Left colon (tissue), 2 donors: Measurements from ENCODE around the gene ZNF414. TPM values are rescaled to one million over a fixed set of nuclear protein-coding genes. Genes with fewer than 3 reads are reported as not detected.

Source experiments
- ATAC-seq: fragments of 200-7000 bp; cut with Tn5 transposase; one replicate; pipeline ENCODE4 v1.9.1; 2020; ENCODE audit warnings: mild to moderate bottlenecking, moderate library complexity
- DNase-seq, 2 donors: peaks; one replicate each; pipeline ENCODE4 v3.0.0-alpha.2; 2020
- intact Hi-C, 2 donors: fragments of 100-400 bp; cut with DNase I in 1 of 2; cut with micrococcal nuclease in 1 of 2; formaldehyde crosslinking; loops; one replicate each; pipeline versions ENCODE4 v1.11.2 to v1.14.0; 2022; cut with DNase I, micrococcal nuclease
- total RNA-seq, 2 donors: library from RNA; stranded (reverse); fragmentation: NEBNext Ultra II Directional; extraction: Animal tissue kit (Norgen Biotek cat#: 25700); gene quantifications; one replicate each; pipeline ENCODE4 v1.2.1, GENCODE V29; 2021
- donor health status: DM: no; HTN: no; CAD: no.
- donor health status: DM: yes; HTN: yes; CAD: no.

The ZNF414 gene
- total RNA-seq, 2 donors from 2014 or later = 22.1 to 22.4 TPM

- ATAC-seq (no peak), DNase-seq (no peak)
- intact Hi-C loops = no loop called here
Measured at GRCh38 chr19:8478598-8478997, 35.4 kb downstream of the ZNF414 start.

GRCh38 chr19:8477889-8478288 lies 36.1 kb downstream of the ZNF414 start:
- intact Hi-C loops = no loop called here
- no peak for DNase-seq
- ATAC-seq = no peak

- no peak for DNase-seq
- no peak for ATAC-seq
- intact Hi-C loops = no loop called here
Measured at GRCh38 chr19:8476524-8476923, 37.4 kb downstream of the ZNF414 start.

- DNase-seq (no peak), ATAC-seq (no peak)
- intact Hi-C loops = no loop called here
Measured at GRCh38 chr19:8475005-8475404, 39.0 kb downstream of the ZNF414 start.

GRCh38 chr19:8473648-8474476 lies 40.1 kb downstream of the ZNF414 start:
- intact Hi-C loops = no loop called here
- ATAC-seq = no peak
- no peak for DNase-seq

GRCh38 chr19:8469613-8470368 lies 44.2 kb downstream of the ZNF414 start:
- ATAC-seq (no peak), DNase-seq (no peak)
- intact Hi-C loops = no loop called here

GRCh38 chr19:8468761-8469373 lies 45.1 kb downstream of the ZNF414 start:
- intact Hi-C loops = no loop called here
- no peak for DNase-seq
- ATAC-seq = no peak

- DNase-seq (no peak), ATAC-seq (no peak)
- intact Hi-C loops = no loop called here
Measured at GRCh38 chr19:8468124-8468523, 45.8 kb downstream of the ZNF414 start.

- ATAC-seq = no peak
- no peak for DNase-seq
- intact Hi-C loops = no loop called here
Measured at GRCh38 chr19:8466018-8466417, 47.9 kb downstream of the ZNF414 start.

- no peak for DNase-seq
- intact Hi-C loops = no loop called here
- no peak for ATAC-seq
Measured at GRCh38 chr19:8463365-8463764, 50.6 kb downstream of the ZNF414 start.

GRCh38 chr19:8462571-8462970 lies 51.4 kb downstream of the ZNF414 start:
- no peak for ATAC-seq

GRCh38 chr19:8461891-8462290 lies 52.1 kb downstream of the ZNF414 start:
- DNase-seq = no peak
- intact Hi-C loops = no loop called here
- ATAC-seq = no peak

More at GRCh38 chr19:8462571-8462970, 51.4 kb downstream of the ZNF414 start:
- intact Hi-C loops = no loop called here
- DNase-seq = no peak

- intact Hi-C loops = no loop called here
- ATAC-seq (no peak), DNase-seq (no peak)
Measured at GRCh38 chr19:8461376-8461775, 52.6 kb downstream of the ZNF414 start.

- ATAC-seq (no peak), DNase-seq (no peak)
- intact Hi-C loops = no loop called here
Measured at GRCh38 chr19:8460516-8461298, 53.3 kb downstream of the ZNF414 start.

Other genes with a start within 250 kb of the ZNF414 start
- gene CD320, start 205.8 kb downstream of the ZNF414 start, total RNA-seq = 10 to 100 TPM; 46.0 to 46.2 TPM
- 10 to 100 TPM; 49.3 to 59.6 TPM for gene NDUFA7, start 192.8 kb downstream of the ZNF414 start, total RNA-seq
- 1,000 to 10,000 TPM; 1,489 to 1,517 TPM for gene RPS28, start 192.7 kb downstream of the ZNF414 start, total RNA-seq
- 1 to 10 TPM; 2.4 to 2.6 TPM for gene KANK3, start 170.9 kb downstream of the ZNF414 start, total RNA-seq
- gene ANGPTL4, start 150.0 kb downstream of the ZNF414 start, total RNA-seq = 1 to 10 TPM; 3.2 TPM
- 100 to 1,000 TPM; 112 to 135 TPM for gene RAB11B, start 123.8 kb downstream of the ZNF414 start, total RNA-seq
- gene MARCHF2, start 100.9 kb downstream of the ZNF414 start, total RNA-seq = 10 to 100 TPM; 27.2 to 46.6 TPM
- 100 to 1,000 TPM in 1 of 2 donors, 10 to 100 TPM in 1; 99.8 to 136 TPM for gene HNRNPM, start 69.2 kb downstream of the ZNF414 start, total RNA-seq
- gene PRAM1, start 11.5 kb downstream of the ZNF414 start, total RNA-seq = under 1 TPM; 0.46 to 0.70 TPM
- gene MYO1F, start 63.3 kb upstream of the ZNF414 start, total RNA-seq = 10 to 100 TPM in 1 of 2 donors, 1 to 10 TPM in 1; 5.4 to 12.1 TPM
- gene ADAMTS10, start 96.5 kb upstream of the ZNF414 start, total RNA-seq = 1 to 10 TPM; 4.2 to 8.9 TPM
- gene NFILZ, start 116.5 kb upstream of the ZNF414 start, total RNA-seq = not detected
- gene ACTL9, start 184.6 kb upstream of the ZNF414 start, total RNA-seq = not detected
- gene OR2Z1, start 207.5 kb upstream of the ZNF414 start, total RNA-seq = not detected